ENCODE results near the gene ACRV1.

Gene ACRV1

DNA sequence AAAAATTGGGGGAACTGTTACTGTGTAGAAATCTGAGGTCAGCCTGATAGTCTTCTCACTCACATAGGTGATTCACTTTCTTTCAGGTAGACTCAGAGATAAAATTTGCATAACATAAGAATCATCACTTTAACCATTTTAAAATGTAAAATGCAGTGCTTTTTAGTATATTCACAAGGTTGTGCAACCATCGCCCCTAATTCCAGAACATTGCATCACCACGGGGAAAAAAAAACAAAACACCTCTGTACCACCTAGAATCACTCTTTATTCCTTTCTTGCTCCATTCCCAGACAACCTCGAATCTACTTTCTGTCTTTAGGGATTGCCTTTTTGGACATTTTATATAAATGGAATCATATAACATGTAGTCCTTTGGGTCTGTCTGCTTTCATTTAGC, 34.8 kb downstream of the ACRV1 start:
- no peak for FAIRE-seq

DNA sequence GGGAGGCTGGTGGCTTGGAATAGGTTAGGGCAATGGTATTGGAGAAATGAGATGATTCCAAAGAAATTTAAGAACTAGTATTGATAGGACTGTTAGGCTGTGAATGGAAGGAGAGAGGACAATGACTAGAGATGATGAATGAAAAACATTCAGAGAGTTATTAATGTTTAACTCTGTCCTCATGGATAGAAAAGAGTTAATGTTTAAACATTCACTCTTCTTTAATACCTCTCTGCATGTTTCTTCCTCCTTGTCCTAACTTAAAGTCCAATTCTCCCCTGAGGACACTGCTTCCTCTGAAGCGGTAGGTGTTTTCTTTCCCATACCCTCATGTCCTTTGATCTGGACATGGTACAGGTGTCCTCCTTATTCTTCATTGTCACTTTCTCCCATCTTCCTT, 42.3 kb downstream of the ACRV1 start:
- no peak for FAIRE-seq

GRCh38 chr11:125637840-125638239, 42.8 kb downstream of the ACRV1 start:
- no peak for FAIRE-seq

DNA sequence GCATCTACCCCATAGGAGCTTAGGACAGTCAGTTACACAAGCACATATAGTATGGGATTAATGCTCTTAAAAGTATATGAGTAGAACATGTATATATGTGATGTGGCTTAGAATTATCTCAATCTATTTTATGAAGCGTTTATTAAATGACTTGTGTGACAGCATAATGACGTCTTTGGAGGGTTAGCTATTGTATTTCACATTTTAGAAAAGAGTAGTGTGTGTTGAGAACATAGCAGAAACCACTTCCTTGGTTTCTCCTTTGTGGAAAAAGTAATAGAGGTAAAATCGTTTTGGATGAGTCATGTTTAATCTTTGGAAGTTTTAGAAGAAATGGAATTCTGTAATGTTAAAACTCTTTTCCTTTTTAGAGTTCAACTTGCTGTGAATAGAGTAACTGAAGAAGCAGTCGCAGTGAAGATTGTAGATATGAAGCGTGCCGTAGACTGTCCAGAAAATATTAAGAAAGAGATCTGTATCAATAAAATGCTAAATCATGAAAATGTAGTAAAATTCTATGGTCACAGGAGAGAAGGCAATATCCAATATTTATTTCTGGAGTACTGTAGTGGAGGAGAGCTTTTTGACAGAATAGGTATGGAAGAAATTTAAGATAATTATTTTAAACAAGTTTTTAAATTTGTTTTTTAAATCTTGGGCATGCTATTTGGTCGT, 53.3 kb downstream of the ACRV1 start:
- no peak for FAIRE-seq

DNA sequence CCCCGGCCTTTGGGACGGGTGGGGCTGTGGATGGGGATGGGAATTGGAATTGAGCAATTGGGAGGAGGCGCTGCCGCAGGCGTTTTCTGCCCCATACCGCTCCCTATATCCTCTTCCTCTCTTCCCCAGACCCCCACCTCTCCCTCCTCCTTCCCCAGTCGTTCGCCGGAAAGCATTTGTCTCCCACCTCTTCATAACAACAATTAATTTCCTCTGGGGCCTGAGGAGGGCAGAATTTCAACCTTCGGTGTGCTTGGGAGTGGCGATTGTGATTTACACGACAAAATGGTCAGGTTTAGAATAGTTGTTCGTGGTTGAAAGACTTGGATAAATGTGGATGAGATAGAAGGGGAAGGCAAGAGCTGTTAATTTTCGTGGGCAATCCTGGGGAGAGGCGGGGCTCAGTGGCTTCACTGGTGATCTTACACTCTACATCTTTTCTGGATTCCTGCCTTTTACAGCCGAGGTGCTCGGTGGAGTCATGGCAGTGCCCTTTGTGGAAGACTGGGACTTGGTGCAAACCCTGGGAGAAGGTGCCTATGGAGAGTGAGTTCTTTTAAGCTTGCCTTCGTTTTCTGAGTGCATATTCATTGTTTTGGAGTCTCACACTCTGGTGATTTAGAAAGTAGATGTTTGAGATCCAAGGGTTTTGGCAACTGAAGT, 54.2 kb downstream of the ACRV1 start:
- no peak for FAIRE-seq

GRCh38 chr11:125625630-125626287, 54.9 kb downstream of the ACRV1 start:
- FAIRE-seq: no peak

DNA sequence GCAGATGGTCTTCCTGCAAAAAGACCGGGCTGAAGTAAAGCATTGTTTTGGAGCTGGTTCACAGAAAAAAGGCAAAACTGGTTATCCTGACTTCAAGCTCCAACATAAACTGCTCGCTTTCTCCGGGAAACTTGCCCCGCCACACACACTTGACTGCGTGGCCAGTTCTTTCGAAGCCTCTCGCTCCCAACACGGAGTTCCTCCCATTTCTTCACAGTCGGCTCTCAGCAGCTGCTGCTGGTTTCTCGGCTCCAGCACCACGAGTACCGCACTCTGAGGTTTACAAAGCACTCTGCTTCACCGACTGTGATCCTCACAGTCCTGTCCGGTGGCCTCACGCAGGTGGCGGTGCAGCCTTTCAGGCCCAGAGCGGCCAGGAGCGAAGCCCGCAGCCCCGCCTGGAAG, 55.4 kb downstream of the ACRV1 start:
- FAIRE-seq: no peak

- FAIRE-seq: no peak
Measured at GRCh38 chr11:125624756-125625213, 55.9 kb downstream of the ACRV1 start, which contains the start of gene CHEK1. Gene CHEK1, plus strand, starts transcription at chr11:125625163. Its CDS starts 1,606 bp downstream, at chr11:125626769.

DNA sequence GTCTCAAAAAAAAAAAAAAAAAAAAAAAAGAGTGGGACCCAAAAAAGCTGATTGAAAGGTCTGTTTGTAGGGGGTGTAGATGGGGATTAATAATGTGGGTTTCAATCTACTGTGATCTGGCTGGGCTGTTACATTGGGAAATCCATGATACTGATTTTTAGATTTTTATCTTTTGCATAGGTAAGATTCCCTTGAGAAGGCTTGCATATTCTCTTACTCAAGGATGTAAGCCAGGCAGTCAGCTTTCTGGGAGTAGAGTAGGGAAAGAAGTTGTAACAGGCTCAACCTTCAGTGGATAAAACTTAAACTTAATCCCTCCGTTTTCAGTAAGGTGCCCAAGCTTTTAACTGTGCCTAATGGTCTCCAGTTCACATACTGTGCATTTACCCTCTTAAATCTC, 57.6 kb downstream of the ACRV1 start:
- no peak for FAIRE-seq

DNA sequence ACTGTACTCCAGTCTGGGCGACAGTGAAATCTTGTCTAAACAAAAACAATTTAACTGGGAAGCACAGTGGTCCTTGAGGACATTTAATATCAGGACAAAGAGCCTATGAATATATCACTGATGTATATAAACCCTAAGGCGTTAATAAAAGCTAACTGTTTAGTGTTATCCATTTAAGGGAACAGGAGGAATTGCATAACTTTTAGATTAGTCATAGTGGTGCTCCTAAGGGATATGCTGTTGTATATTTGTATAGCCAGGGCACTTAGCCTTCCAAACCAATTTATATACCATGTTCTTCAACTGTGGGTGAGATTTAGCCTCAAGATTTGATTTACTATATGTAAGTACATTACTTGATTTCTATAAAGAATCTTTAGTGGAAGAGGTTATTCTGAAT, 58.7 kb downstream of the ACRV1 start:
- FAIRE-seq: no peak
